Aortic smooth muscle cell (primary cell): Measurements from ENCODE around the gene P2RX1. TPM values are rescaled to one million over a fixed set of nuclear protein-coding genes. Genes with fewer than 3 reads are reported as not detected.

Experiments used
- total RNA-seq: library from RNA; depleted of rRNA; stranded (reverse); fragments of >200 nt; gene quantifications from 2 replicates; pipeline ENCODE4 v1.2.3, GENCODE V29; 2014

Gene P2RX1
- total RNA-seq: 0.06 TPM in 1 of 2 replicates, not detected in the other

GRCh38 chr17:3915995-3916696 is at the start of gene P2RX1:
P2RX1 (minus strand) TSS chr17:3916465; CDS start chr17:3916225, 240 bp downstream.

GRCh38 chr17:3964203-3965117 is 48.2 kb upstream of the P2RX1 start, which contains the start of gene ATP2A3:
ATP2A3 (minus strand) TSS chr17:3964437; CDS start chr17:3964291, 146 bp downstream.

DNA sequence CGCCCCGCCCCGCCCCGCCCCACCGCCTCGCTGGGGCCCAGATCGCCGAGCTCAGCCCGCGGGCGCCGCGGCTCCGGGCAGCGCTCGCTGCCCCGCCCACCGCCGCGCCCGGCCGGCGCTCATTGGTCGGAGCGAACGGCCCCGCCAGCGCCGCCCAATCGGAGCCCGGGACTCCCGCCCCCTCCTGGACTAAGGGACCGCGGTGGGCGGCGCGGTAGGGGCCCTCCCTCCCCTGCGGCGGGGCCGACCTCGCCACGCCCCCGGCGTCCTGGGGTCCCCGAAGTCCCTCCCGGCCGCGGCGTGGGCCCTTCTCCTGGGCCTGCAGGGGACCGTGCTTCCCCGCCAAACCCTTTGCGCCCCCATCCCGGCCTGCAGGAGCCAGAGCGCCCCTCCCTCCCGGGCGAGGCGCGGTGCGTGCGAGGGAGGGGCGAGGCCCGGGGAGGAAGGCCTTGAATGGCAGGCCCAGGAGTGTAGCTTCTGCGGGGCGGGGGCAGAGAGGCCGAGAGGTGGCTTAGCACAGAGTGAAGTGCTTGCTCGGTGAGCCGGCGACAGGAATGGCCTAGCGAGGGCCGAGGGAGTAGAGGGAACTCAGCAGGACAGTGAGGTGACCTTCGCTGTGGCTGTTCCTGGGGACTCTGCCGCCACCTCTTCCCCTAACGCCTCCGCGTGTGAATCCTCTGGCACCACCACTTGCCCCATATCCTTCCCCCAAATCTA is 23.1 kb downstream of the P2RX1 start, which contains the start of gene CAMKK1:
Gene CAMKK1, minus strand, starts transcription at position 51 of the 717 bp plus-strand sequence. CDS start 7,366 bp downstream, outside the sequence.

Other genes starting within 250 kb of the P2RX1 start
- gene TAX1BP3, start 247.9 kb downstream of the P2RX1 start, total RNA-seq: 130 and 142 TPM in 2 replicates
- 12.3 and 15.2 TPM in 2 replicates for gene EMC6, start 247.7 kb downstream of the P2RX1 start, total RNA-seq
- 1.3 and 1.5 TPM in 2 replicates for gene P2RX5, start 220.3 kb downstream of the P2RX1 start, total RNA-seq
- 2.7 and 3.8 TPM in 2 replicates for gene HASPIN, start 192.6 kb downstream of the P2RX1 start, total RNA-seq
- 19.5 and 19.7 TPM in 2 replicates for gene ITGAE, start 115.3 kb downstream of the P2RX1 start, total RNA-seq
- 16.8 and 18.5 TPM in 2 replicates for gene NCBP3, start 70.2 kb downstream of the P2RX1 start, total RNA-seq
- gene CAMKK1, start 23.4 kb downstream of the P2RX1 start, total RNA-seq: 6.3 and 10.3 TPM in 2 replicates
- 0.79 and 2.0 TPM in 2 replicates for gene ATP2A3, start 48.0 kb upstream of the P2RX1 start, total RNA-seq
- 26.3 and 29.1 TPM in 2 replicates for gene ZZEF1, start 226.6 kb upstream of the P2RX1 start, total RNA-seq
- 38.7 and 39.2 TPM in 2 replicates for gene CYB5D2, start 226.7 kb upstream of the P2RX1 start, total RNA-seq